SK-N-SH treated with all-trans-retinoic acid at 6 μM for 48 hours (cell line): ENCODE results near the gene ANO6.

Experiments used
- ZC3H10 ChIP-seq: fragments of 250-450 bp; sonication (Bioruptor Pico); IDR thresholded peaks from 2 replicates; pipeline ENCODE4 v1.5.1; 2021; ENCODE audit warnings: mild to moderate bottlenecking, moderate library complexity
- ZNF70 ChIP-seq: fragments of 450-650 bp; formaldehyde crosslinking; IDR thresholded peaks from 2 replicates; pipeline ENCODE4 v1.5.0; 2020; ENCODE audit warnings: mild to moderate bottlenecking, moderate library complexity
- TF ChIP-seq, protein P1 (sequence below): fragments of 250-450 bp; sonication (Bioruptor Pico); IDR thresholded peaks from 2 replicates; pipeline ENCODE4 v1.5.1; 2021; ENCODE audit warnings: mild to moderate bottlenecking, moderate library complexity

GRCh38 chr12:45324391-45324790, 108.5 kb downstream of the ANO6 start:
- TF ChIP-seq ZNF70 (no peak), ZC3H10 (CRISPR knock-in tag) (no peak)
- TF ChIP-seq, protein P1, sequence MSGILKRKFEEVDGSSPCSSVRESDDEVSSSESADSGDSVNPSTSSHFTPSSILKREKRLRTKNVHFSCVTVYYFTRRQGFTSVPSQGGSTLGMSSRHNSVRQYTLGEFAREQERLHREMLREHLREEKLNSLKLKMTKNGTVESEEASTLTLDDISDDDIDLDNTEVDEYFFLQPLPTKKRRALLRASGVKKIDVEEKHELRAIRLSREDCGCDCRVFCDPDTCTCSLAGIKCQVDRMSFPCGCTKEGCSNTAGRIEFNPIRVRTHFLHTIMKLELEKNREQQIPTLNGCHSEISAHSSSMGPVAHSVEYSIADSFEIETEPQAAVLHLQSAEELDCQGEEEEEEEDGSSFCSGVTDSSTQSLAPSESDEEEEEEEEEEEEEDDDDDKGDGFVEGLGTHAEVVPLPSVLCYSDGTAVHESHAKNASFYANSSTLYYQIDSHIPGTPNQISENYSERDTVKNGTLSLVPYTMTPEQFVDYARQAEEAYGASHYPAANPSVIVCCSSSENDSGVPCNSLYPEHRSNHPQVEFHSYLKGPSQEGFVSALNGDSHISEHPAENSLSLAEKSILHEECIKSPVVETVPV (CRISPR knock-in tag), result no peak
